Right lobe of liver (tissue), 4 donors: ENCODE results near the gene CNIH3.

Source experiments
- CTCF ChIP-seq, 4 donors: fragments of 200-600 bp in 3 of 4; fragments of 450-650 bp in 1 of 4; IDR thresholded peaks; one replicate each; pipeline versions ENCODE4 v1.5.1 to v1.8.0; 2016 to 2022; ENCODE audit warnings: antibody characterized with exemption in 4 of 4, mild to moderate bottlenecking in 2 of 4
- POLR2A ChIP-seq: fragments of 450-650 bp; IDR thresholded peaks from one replicate; pipeline ENCODE4 v1.6.1; 2017; ENCODE audit warnings: antibody characterized with exemption, mild to moderate bottlenecking
- donor health status: DM: no; HTN: no; CAD: no.
- donor health status: DM: no; HTN: no; CAD: no.
- donor health status: DM: no; HTN: yes; CAD: no.

- TF ChIP-seq POLR2A (no peak), CTCF (IDR thresholded peaks at IDR 0.05) (no peak)
Measured at GRCh38 chr1:224656392-224656791, 40.3 kb downstream of the CNIH3 start.
